Measurements from ENCODE around the gene SNX17.
"Not testable (repeated sequence)": the region's sequence is repeated elsewhere in the genome, so short reads cannot be mapped to it uniquely, and the experiment has no call there.

SNX17 gene

GRCh38 chr2:27370026-27370815 is at the start of gene SNX17, which contains the start of gene EIF2B4:
Gene SNX17, plus strand, starts transcription at chr2:27370616. Its CDS starts 128 bp downstream, at chr2:27370744.
Gene EIF2B4, minus strand, starts transcription at chr2:27370338. Its CDS starts 24 bp downstream, at chr2:27370314.
- peak; percentile 33 for FAIRE-seq

GRCh38 chr2:27320958-27321543 is 49.4 kb upstream of the SNX17 start:
- FAIRE-seq: no peak

- FAIRE-seq: no peak
Measured at GRCh38 chr2:27322301-27322765, 48.1 kb upstream of the SNX17 start.

- no peak for FAIRE-seq
Measured at GRCh38 chr2:27322766-27323595, 47.4 kb upstream of the SNX17 start, which contains the start of gene MPV17. Gene MPV17, minus strand, starts transcription at chr2:27323097. Its CDS starts 580 bp downstream, at chr2:27322517.

- no peak for FAIRE-seq
Measured at GRCh38 chr2:27323596-27324285, 46.7 kb upstream of the SNX17 start.

- FAIRE-seq: no peak
Measured at GRCh38 chr2:27324720-27325119, 45.7 kb upstream of the SNX17 start.

GRCh38 chr2:27335311-27335710 is 35.1 kb upstream of the SNX17 start:
- FAIRE-seq: no peak

- FAIRE-seq: no peak
Measured at GRCh38 chr2:27336173-27336572, 34.2 kb upstream of the SNX17 start.

- FAIRE-seq: no peak
Measured at GRCh38 chr2:27347641-27348040, 22.8 kb upstream of the SNX17 start.

GRCh38 chr2:27350106-27350693 is 20.2 kb upstream of the SNX17 start:
- no peak for FAIRE-seq

- FAIRE-seq: no peak
Measured at GRCh38 chr2:27351802-27352598, 18.4 kb upstream of the SNX17 start.

- FAIRE-seq: not testable (repeated sequence)
Measured at GRCh38 chr2:27353386-27353761, 17.0 kb upstream of the SNX17 start.

GRCh38 chr2:27353762-27354596 is 16.4 kb upstream of the SNX17 start:
- no peak for FAIRE-seq

GRCh38 chr2:27354597-27354927 is 15.9 kb upstream of the SNX17 start:
- no peak for FAIRE-seq

GRCh38 chr2:27356056-27356381 is 14.4 kb upstream of the SNX17 start:
- no peak for FAIRE-seq

GRCh38 chr2:27356382-27357181 is 13.8 kb upstream of the SNX17 start, which contains the start of gene GTF3C2:
Gene GTF3C2, minus strand, starts transcription at chr2:27356764. Its CDS starts 13,210 bp downstream, at chr2:27343554.
- FAIRE-seq: no peak

- FAIRE-seq: no peak
Measured at GRCh38 chr2:27362678-27363420, 7.6 kb upstream of the SNX17 start.

- FAIRE-seq: no peak
Measured at GRCh38 chr2:27363933-27364332, 6.5 kb upstream of the SNX17 start.
